ENCODE results near the gene SF3B1. TPM values are rescaled to one million over a fixed set of nuclear protein-coding genes. Genes with fewer than 3 reads are reported as not detected.
"Not testable (repeated sequence)": the region's sequence is repeated elsewhere in the genome, so short reads cannot be mapped to it uniquely, and the experiment has no call there.

The SF3B1 gene
- total and polyA plus RNA-seq, 10 of the 15 experiments (the other 5 are each of a cell fraction or from before 2014, with no cell fraction given) = 163 to 565 (median 239) TPM

DNA sequence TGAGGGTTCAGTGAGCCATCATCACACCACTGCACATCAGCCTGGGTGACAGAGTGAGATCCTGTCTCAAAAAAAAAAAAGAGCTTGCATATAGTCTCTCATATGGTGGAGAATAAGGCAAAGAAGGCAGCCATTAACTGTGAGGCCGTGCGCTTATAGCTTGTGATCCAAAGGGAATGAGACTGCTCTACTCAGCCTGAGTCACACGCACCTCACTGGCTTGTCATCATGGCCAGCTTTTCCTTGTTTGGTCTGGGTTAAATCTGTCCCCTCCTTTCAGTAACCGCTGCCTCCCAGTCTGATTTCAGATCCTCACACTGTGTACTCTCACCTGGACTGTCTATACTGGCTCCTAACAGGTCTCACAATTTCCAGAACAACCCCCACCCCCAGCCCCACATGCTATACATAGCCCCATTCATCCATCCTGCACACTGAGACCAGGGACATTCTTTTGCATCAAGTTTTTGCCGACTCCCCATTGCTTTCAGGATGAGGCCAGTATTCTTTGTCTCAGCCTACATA is 88.9 kb downstream of the SF3B1 start:
- no peak overlapping the region for H2AFZ ChIP-seq (ENCODE audit: control insufficient read depth, low read depth, low read length)
- H3K9ac ChIP-seq (ENCODE audit: control insufficient read depth, insufficient read depth, low read length) = no peak overlapping the region
- ChIA-PET CTCF (interaction anchor here (1.2 kb wide), 2 partner anchors 11 to 232 kb away, joined by 3 read pairs; no protein-coding TSS in a partner anchor), RAD21 (ENCODE audit: unreplicated experiment) (no interaction called here), POLR2A (no interaction called here), SMC1A (ENCODE audit: uncharacterized antibody, unreplicated experiment) (interaction anchor here (0.7 to 1.3 kb wide), 3 partner anchors 9 to 474 kb away, joined by 3 read pairs; no protein-coding TSS in a partner anchor)
- no peaks in the 10 kb centered on the region for H3K79me2 ChIP-seq (ENCODE audit: control insufficient read depth, insufficient read depth, low read length)
- H3K36me3 ChIP-seq (ENCODE audit: control insufficient read depth in 2 of 2, insufficient read depth in 2 of 2, low read length in 1 of 2) = no peaks in the 10 kb centered on the region
- intact Hi-C loops (cut with micrococcal nuclease; ENCODE audit: unreplicated experiment) = no loop called here
- H3K4me2 ChIP-seq (ENCODE audit: control insufficient read depth, insufficient read depth) = no peak overlapping the region
- ATAC-seq (no peak), DNase-seq (ENCODE audit: low read depth, low spot score) (no peak), FAIRE-seq (no peak)
- no peaks in the 10 kb centered on the region for H3K9me3 ChIP-seq (replicated peaks; ENCODE audit: control insufficient read depth, insufficient read depth, low read length)
- WGBS (ENCODE audit: insufficient coverage, insufficient replicate concordance, low lambda C conversion rate, missing lambda C conversion rate) = 94% methylated on average over 5 of the region's 5 CpGs
- in situ Hi-C loops (cut with MboI) = no loop called here
- no peak overlapping the region for H3K27ac ChIP-seq (ENCODE audit: control insufficient read depth, insufficient read depth)
- BruUV-seq (replicated peaks) = no TSS peak
- no peaks in the 10 kb centered on the region for H3K4me1 ChIP-seq (ENCODE audit: control insufficient read depth, insufficient read depth, low read length)
- H4K20me1 ChIP-seq (ENCODE audit: control insufficient read depth, insufficient read depth) = no peaks in the 10 kb centered on the region
- TF ChIP-seq CREB1 (IDR thresholded peaks at IDR 0.05; ENCODE audit: low read depth) = no peak
- TF ChIP-seq EGR1 (IDR thresholded peaks at IDR 0.05; ENCODE audit: borderline replicate concordance in 1 of 2, low read depth in 2 of 2, low read length in 2 of 2) = no peak
- no peak for TF ChIP-seq PML (IDR thresholded peaks at IDR 0.05; ENCODE audit: low read length)
- no peak for TF ChIP-seq SREBF2 (IDR thresholded peaks at IDR 0.05; ENCODE audit: low read length)
- TF ChIP-seq NRF1 (conservative IDR thresholded peaks at IDR 0.05; ENCODE audit: low read depth, low read length) = no peak
- TF ChIP-seq, protein P1, sequence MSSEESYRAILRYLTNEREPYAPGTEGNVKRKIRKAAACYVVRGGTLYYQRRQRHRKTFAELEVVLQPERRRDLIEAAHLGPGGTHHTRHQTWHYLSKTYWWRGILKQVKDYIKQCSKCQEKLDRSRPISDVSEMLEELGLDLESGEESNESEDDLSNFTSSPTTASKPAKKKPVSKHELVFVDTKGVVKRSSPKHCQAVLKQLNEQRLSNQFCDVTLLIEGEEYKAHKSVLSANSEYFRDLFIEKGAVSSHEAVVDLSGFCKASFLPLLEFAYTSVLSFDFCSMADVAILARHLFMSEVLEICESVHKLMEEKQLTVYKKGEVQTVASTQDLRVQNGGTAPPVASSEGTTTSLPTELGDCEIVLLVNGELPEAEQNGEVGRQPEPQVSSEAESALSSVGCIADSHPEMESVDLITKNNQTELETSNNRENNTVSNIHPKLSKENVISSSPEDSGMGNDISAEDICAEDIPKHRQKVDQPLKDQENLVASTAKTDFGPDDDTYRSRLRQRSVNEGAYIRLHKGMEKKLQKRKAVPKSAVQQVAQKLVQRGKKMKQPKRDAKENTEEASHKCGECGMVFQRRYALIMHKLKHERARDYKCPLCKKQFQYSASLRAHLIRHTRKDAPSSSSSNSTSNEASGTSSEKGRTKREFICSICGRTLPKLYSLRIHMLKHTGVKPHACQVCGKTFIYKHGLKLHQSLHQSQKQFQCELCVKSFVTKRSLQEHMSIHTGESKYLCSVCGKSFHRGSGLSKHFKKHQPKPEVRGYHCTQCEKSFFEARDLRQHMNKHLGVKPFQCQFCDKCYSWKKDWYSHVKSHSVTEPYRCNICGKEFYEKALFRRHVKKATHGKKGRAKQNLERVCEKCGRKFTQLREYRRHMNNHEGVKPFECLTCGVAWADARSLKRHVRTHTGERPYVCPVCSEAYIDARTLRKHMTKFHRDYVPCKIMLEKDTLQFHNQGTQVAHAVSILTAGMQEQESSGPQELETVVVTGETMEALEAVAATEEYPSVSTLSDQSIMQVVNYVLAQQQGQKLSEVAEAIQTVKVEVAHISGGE (CRISPR knock-in tag; IDR thresholded peaks at IDR 0.05) = no peak
- TF ChIP-seq, protein P2, sequence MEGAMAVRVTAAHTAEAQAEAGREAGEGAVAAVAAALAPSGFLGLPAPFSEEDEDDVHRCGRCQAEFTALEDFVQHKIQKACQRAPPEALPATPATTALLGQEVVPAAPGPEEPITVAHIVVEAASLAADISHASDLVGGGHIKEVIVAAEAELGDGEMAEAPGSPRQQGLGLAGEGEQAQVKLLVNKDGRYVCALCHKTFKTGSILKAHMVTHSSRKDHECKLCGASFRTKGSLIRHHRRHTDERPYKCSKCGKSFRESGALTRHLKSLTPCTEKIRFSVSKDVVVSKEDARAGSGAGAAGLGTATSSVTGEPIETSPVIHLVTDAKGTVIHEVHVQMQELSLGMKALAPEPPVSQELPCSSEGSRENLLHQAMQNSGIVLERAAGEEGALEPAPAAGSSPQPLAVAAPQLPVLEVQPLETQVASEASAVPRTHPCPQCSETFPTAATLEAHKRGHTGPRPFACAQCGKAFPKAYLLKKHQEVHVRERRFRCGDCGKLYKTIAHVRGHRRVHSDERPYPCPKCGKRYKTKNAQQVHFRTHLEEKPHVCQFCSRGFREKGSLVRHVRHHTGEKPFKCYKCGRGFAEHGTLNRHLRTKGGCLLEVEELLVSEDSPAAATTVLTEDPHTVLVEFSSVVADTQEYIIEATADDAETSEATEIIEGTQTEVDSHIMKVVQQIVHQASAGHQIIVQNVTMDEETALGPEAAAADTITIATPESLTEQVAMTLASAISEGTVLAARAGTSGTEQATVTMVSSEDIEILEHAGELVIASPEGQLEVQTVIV (IDR thresholded peaks at IDR 0.05; ENCODE audit: borderline replicate concordance, partially characterized antibody) = no peak
- no peak for TF ChIP-seq RCOR1 (conservative IDR thresholded peaks at IDR 0.05; ENCODE audit: low read depth, low read length)
- no peak for TF ChIP-seq POU2F2 (IDR thresholded peaks at IDR 0.05; ENCODE audit: borderline replicate concordance, low read depth, low read length)
- TF ChIP-seq, protein P3, sequence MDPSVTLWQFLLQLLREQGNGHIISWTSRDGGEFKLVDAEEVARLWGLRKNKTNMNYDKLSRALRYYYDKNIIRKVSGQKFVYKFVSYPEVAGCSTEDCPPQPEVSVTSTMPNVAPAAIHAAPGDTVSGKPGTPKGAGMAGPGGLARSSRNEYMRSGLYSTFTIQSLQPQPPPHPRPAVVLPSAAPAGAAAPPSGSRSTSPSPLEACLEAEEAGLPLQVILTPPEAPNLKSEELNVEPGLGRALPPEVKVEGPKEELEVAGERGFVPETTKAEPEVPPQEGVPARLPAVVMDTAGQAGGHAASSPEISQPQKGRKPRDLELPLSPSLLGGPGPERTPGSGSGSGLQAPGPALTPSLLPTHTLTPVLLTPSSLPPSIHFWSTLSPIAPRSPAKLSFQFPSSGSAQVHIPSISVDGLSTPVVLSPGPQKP (IDR thresholded peaks at IDR 0.05; ENCODE audit: low read depth, low read length) = no peak
- no peak for TF ChIP-seq TAF1 (IDR thresholded peaks at IDR 0.05; ENCODE audit: borderline replicate concordance, low read depth, low read length)
- H3K27me3 ChIP-seq (replicated peaks in 1 of 2; ENCODE audit: control insufficient read depth in 2 of 2, insufficient read depth in 2 of 2, low read length in 1 of 2) = no peaks in the 10 kb centered on the region
- no peak overlapping the region for H3K4me3 ChIP-seq

DNA sequence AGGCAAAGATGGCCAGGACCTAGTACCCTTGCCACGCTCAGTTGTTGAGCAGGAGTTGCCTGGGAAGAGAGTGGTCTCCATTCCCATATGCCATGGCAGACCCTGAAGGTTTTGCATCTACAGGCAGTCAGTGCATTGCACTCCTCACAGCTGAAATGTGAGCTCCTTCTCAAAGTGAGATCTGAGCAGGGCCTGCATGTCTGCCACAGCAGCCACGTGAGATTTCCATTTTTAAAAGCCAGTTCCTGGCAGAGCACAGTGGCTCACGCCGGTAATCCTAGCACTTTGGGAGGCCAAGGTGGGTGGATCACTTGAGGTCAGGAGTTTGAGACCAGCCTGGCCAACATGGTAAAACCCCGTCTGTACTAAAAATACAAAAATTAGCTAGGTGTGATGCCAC is 90.9 kb downstream of the SF3B1 start:
- intact Hi-C loops (cut with micrococcal nuclease; ENCODE audit: unreplicated experiment); BruUV-seq (replicated peaks); H3K4me3 ChIP-seq; POLR2A ChIA-PET; H4K20me1 ChIP-seq (ENCODE audit: control insufficient read depth, insufficient read depth); RAD21 ChIA-PET (ENCODE audit: unreplicated experiment); H3K4me1 ChIP-seq (ENCODE audit: control insufficient read depth, insufficient read depth, low read length); H3K27ac ChIP-seq (ENCODE audit: control insufficient read depth, insufficient read depth); in situ Hi-C loops (cut with MboI); DNase-seq (ENCODE audit: low read depth, low spot score); H3K4me2 ChIP-seq (ENCODE audit: control insufficient read depth, insufficient read depth); H3K9ac ChIP-seq (ENCODE audit: control insufficient read depth, insufficient read depth, low read length); H3K36me3 ChIP-seq (ENCODE audit: control insufficient read depth in 2 of 2, insufficient read depth in 2 of 2, low read length in 1 of 2); SMC1A ChIA-PET (ENCODE audit: uncharacterized antibody, unreplicated experiment); H3K27me3 ChIP-seq (replicated peaks in 1 of 2; ENCODE audit: control insufficient read depth in 2 of 2, insufficient read depth in 2 of 2, low read length in 1 of 2); H3K79me2 ChIP-seq (ENCODE audit: control insufficient read depth, insufficient read depth, low read length); CTCF ChIA-PET; H3K9me3 ChIP-seq (replicated peaks; ENCODE audit: control insufficient read depth, insufficient read depth, low read length): not testable (repeated sequence)
- ATAC-seq = peak; percentile 47
- peak; percentile 44 for FAIRE-seq
- 81% methylated on average over 5 of the region's 5 CpGs for whole genome bisulfite sequencing (ENCODE audit: insufficient coverage, insufficient replicate concordance, low lambda C conversion rate, missing lambda C conversion rate)
- peak overlapping the region; percentile 3 for H2AFZ ChIP-seq (ENCODE audit: control insufficient read depth, low read depth, low read length)

Data from GM12878 (cell line).